Measurements from ENCODE around the gene ADCY4.

Gene ADCY4

GRCh38 chr14:24315243-24315806, 19.5 kb downstream of the ADCY4 start:
- DNase-seq, result no peak

DNA sequence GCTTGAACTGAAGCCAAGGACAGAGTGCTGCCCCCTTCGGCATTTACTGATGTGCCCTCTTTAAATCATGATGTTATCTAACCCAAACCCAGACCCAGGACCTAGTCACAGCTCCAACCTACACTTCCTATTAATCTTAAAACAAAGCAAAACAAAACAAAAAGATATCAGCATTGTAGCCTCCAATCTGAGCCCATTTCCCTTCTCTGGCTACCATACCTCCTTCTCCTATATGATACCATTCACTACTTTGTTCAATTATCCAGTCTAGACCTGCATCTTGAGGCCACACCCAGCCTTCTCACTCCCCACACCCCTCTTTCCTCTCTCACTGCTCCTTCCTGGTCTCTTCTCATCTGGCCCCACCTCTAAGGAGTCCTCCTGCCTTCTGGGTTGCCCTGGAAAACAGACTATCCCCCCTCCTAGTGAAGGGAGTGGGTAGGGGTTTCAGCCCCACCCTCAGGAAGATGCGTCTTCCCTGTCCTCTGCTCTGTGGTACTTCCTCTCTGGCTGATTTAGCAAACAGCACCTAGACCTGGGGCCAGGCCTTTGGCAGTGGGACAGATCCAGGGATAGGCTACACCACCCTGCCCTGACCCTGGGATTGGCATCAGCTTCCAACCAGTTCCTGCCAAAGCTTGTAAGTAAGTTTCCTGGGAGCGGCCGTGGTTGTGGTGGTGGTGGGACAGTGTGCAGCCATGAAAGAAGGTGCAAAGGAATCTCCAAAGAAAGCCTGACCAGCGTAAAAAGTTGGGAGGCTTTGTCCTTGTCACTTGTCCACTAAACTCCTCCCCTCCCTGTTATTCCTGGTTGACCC, 20.3 kb downstream of the ADCY4 start:
- no peak for DNase-seq

- DNase-seq, result no peak
Observed at GRCh38 chr14:24313913-24314312, 21.0 kb downstream of the ADCY4 start.

- peak; percentile 65 for DNase-seq
Observed at GRCh38 chr14:24312736-24313507, 21.9 kb downstream of the ADCY4 start.

- no peak for DNase-seq
Observed at GRCh38 chr14:24311837-24312615, 22.8 kb downstream of the ADCY4 start.

DNA sequence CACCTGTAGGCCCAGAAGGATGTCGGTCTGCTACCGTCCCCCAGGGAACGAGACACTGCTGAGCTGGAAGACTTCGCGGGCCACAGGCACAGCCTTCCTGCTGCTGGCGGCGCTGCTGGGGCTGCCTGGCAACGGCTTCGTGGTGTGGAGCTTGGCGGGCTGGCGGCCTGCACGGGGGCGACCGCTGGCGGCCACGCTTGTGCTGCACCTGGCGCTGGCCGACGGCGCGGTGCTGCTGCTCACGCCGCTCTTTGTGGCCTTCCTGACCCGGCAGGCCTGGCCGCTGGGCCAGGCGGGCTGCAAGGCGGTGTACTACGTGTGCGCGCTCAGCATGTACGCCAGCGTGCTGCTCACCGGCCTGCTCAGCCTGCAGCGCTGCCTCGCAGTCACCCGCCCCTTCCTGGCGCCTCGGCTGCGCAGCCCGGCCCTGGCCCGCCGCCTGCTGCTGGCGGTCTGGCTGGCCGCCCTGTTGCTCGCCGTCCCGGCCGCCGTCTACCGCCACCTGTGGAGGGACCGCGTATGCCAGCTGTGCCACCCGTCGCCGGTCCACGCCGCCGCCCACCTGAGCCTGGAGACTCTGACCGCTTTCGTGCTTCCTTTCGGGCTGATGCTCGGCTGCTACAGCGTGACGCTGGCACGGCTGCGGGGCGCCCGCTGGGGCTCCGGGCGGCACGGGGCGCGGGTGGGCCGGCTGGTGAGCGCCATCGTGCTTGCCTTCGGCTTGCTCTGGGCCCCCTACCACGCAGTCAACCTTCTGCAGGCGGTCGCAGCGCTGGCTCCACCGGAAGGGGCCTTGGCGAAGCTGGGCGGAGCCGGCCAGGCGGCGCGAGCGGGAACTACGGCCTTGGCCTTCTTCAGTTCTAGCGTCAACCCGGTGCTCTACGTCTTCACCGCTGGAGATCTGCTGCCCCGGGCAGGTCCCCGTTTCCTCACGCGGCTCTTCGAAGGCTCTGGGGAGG, 23.9 kb downstream of the ADCY4 start, which contains the start of gene LTB4R:
Gene LTB4R, plus strand, starts transcription at position 857 of the 959 bp plus-strand sequence. CDS start 4,150 bp downstream, outside the sequence.
- DNase-seq, result peak; percentile 71

- DNase-seq, result no peak
Observed at GRCh38 chr14:24310265-24310645, 24.6 kb downstream of the ADCY4 start.

- DNase-seq, result no peak
Observed at GRCh38 chr14:24309538-24310264, 25.2 kb downstream of the ADCY4 start, which contains the start of gene LTB4R2. Gene LTB4R2, plus strand, starts transcription at chr14:24310140. Its CDS starts 525 bp downstream, at chr14:24310665.

DNA sequence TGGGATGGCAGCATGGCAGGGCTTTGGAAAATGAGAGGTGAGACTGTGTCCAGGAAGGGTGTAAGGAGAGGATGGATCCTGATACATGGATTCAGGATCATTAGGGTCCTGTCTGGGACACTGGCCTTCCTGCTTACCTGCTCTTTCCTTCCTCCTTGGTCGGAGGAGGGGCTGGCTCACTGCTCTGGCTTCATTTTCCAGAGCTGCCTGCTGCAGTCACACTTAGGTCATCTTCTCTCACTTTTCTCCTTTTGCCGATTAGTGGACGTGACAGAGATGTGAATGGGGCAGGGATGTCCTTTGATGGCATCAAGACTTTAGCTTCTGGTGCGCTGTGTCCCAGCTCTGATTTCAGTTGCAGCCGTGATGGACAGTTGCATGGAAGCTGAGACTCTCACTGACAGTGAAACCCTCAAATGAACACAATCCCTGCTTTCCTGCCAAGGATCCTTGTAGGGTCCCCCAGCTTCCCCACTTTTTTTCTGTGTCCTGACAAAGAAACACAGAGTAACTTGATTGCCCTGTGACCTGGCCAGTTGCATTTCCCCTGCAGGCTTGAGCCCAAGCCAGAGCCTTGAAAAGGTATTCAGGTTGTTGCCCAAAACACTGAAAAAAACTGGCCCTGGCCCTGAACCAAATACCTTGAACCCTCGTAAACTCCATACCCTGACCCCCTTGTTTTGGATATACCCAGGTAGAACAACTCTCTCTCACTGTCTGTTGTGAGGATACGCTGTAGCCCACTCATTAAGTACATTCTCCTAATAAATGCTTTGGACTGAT, 26.3 kb downstream of the ADCY4 start:
- no peak for DNase-seq

DNA sequence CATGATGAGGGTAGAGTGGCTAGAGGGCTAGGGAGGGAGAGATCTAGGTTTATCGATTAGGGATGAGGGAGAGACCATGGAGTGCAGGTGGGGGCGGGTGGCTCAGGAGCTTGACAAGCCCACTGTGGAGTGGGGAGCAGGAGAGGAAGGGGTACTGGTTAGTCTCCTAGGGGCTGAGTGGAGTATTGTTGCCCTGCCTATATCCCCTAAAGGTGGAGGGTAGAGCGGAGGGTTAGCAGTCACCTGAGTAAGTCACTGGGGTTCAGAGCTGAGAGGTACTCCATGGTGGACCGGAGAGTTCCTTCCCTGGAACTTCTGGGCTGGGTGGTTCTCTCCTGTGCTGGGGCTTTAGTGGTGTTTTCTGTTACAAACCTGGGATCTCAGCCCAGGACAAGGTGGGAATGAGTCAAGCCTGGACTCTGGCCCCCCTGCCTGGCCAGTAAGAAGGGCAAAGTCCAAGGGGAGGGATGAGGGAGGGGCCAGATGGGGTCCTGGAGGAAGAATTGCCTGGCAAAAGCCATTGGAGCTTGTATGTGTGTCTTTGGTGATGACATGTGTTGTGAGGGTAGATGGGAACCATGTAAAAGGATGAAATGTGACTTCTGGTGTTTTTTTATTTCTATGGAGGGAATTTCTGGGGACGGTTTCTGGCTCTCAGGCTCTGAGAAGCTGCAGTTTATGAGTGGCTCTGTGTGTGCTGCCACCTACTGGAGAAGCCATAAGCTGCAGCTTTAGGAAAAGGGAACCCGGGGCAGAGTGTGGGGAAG, 27.1 kb downstream of the ADCY4 start, which contains the start of gene CIDEB:
Gene CIDEB, minus strand, starts transcription at position 403 of the 767 bp plus-strand sequence. Its CDS starts 119 bp downstream, at position 284.
- DNase-seq, result peak; percentile 48

- DNase-seq, result no peak
Observed at GRCh38 chr14:24307156-24307574, 27.7 kb downstream of the ADCY4 start.

DNA sequence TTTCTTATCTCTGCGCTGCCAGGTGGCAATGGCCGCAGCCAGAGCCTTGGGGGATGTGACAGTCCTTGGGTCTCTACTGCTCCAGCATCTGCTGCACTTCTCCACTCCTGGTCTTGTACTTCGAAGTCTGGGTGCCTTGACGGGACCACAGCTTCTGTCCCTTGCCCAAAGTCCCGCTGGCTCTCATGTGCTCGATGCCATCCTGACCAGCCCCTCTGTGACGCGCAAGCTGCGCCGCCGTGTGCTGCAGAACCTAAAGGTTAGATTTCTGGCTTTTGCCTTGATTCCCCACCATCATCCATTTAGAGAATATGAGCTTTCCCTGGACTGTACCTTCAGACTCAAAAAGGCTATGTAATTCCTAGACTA, 30.9 kb downstream of the ADCY4 start:
- no peak for DNase-seq

- no peak for DNase-seq
Observed at GRCh38 chr14:24300326-24300980, 34.4 kb downstream of the ADCY4 start.

- DNase-seq, result peak; percentile 89
Observed at GRCh38 chr14:24299255-24300191, 35.3 kb downstream of the ADCY4 start, which contains the start of the genes DHRS1 and NOP9. Gene DHRS1, minus strand, starts transcription at chr14:24299780. Its CDS starts 674 bp downstream, at chr14:24299106. Gene NOP9, plus strand, starts transcription at chr14:24299850. Its CDS starts 105 bp downstream, at chr14:24299955.

- no peak for DNase-seq
Observed at GRCh38 chr14:24298892-24299254, 36.0 kb downstream of the ADCY4 start.

DNA sequence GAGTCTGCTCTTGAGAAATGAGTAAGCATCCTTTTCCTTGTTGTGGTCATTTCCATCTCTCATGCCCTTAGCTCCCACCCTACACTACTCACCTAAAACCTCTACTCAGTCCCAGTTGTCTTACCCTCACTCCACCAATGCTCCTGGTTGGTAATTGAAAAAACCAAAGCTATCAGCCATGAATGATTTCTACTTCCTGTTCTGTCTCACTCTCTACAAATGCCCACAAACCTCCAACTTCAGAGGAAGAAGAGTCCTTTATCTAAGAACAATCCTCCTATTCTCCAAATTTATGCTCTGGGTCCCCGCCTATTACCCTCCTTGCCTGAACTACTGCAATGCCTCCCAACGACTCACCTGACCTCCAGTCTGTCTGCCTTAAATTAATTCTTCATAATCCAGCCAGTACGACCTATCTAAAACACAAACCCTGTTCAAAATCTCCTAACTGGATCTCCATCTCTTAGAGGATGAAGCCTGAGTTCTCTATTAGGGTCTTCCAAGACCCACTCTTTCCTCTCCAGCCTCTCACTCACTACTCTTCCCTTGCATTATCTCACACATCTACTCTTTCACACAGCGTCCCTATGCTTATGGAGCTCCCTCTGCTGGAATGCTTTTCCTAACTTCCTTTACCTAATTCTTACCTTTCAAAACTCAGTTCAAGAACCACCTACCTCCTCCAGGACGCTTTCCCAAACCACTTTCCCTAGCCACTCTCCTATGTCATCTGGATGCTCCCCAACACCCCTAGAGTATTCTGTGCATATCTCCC, 37.5 kb downstream of the ADCY4 start:
- DNase-seq, result no peak

All from central memory CD4-positive, alpha-beta T cell (primary cell).